Measurements from ENCODE around the gene SH3BP5.

The SH3BP5 gene

DNA sequence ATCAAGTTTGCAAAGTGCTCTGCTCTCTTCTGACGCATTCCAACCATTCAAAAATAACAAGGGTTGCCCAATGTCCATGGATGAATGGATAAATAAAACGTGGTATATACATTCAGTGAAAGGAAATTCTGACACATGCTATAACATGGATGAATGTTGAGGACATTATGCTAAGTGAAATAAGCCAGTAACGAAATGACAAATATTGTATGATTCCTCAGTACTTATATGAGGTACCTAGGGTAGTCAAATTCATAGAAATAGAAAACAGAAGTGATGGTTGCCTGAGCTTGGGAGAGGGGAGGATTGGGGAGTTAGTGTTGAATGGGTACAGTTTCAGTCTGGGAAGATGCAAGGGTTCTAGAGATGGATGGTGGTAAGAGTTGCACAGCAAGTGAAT is 33.9 kb downstream of the SH3BP5 start:
- no peak for DNase-seq (ENCODE audit: low read depth, low spot score)

DNA sequence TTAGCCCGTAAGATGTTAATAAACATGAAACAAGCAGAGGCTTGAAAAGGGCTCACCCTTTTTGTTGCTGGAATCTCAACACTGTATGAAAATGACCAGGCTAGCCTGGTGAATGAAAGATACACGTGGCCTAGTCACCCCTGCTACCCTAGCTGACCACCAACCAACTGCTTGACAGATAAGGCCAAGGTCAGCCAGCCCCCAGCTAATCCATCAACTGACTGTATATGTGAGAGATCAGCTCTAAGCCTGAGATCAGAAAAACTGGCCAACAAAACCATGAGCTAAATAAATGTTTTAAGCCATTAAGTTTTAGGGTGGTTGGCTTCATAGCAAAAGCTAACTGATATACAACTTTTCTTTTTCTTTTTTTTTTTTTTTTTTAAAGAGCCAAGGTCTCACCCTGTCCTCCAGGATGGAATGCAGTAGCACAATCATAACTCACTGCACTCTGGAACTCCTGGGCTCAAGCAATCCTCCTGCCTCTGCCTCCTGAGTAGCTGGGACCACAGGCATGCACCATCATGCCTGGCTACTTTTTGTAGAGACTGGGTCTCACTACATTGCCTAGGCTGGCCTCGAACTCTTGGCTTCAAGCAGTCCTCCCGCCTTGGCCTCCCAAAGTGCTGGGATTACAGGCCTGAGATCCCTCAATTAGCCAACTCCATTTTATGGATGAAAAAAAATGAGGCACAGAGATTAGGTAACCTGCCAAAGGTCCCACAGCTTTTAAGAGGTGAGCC is 34.6 kb downstream of the SH3BP5 start:
- no peak for DNase-seq (ENCODE audit: low read depth, low spot score)

DNA sequence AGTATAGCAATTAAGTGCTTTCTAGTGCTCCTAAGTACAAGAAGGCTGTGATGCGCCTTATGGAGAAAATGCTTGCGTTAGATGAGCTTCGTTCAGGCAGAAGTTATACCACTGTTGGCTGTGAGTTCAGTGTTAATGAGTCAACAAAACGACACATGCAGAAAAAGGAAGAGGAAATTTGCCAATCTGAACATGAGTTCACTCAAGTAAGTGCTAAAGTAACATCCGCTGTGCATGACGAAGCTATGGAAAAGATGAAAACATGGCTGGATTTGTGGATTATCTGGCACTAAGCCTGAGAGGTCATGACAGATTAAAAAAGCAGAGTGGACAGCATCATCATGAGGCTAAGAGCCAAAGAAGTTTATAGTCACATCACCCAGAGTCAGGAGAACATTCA is 36.9 kb downstream of the SH3BP5 start:
- DNase-seq (ENCODE audit: low read depth, low spot score) = no peak

DNA sequence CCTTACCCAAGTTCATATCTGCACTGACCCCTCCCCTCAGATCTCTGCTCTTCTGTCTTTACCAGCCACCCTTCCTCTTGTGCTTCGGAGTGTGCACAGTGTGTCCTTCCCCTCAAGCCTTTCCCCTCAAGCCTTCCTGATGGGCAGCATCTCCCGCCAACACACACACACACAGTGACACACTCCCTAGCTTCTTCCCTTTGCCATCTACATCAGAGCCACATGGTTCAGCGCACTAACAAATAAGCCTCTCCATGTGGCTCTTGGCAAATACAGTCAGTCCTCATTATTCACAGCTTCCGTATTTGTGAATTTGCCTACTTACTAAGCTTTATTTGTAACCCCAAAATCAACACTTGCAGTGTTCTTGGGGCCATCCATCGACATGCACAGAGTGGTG is 37.5 kb downstream of the SH3BP5 start:
- DNase-seq (ENCODE audit: low read depth, low spot score) = no peak

DNA sequence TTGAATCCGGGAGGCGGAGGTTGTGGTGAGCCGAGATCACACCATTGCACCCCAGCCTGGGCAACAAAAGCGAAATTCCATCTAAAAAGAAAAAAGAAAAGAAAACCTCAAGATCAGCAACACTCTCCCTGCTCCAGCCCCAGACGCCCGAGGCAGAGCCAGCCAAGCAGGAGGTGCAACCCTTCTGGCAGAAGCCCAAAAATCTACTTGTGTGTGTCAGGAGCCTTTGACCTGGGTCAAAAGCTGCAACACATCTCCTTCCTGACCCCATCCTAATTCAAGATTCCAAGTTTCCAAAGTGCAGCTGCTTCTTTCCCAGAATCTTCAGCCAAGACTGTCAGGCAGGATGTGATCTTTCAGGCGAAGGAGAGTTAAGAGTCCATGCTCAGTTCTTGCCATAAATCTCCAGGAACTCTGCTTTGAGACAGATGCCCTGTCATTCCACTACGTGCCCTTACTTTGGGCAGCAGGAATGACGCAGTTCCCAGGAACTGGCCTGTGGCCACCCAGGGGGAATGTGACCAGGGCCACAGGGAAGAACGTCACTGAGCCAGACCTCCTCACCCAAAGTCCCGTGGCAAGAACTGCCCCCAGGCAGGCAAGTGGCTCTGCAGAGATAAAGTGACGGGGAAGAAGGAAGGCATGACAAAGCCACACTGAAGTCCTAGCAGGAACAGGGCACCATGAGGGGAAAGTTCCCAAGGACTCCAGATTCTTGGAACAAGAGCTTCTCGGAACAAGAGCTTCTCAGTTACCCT is 39.4 kb downstream of the SH3BP5 start:
- DNase-seq (ENCODE audit: low read depth, low spot score) = no peak

DNA sequence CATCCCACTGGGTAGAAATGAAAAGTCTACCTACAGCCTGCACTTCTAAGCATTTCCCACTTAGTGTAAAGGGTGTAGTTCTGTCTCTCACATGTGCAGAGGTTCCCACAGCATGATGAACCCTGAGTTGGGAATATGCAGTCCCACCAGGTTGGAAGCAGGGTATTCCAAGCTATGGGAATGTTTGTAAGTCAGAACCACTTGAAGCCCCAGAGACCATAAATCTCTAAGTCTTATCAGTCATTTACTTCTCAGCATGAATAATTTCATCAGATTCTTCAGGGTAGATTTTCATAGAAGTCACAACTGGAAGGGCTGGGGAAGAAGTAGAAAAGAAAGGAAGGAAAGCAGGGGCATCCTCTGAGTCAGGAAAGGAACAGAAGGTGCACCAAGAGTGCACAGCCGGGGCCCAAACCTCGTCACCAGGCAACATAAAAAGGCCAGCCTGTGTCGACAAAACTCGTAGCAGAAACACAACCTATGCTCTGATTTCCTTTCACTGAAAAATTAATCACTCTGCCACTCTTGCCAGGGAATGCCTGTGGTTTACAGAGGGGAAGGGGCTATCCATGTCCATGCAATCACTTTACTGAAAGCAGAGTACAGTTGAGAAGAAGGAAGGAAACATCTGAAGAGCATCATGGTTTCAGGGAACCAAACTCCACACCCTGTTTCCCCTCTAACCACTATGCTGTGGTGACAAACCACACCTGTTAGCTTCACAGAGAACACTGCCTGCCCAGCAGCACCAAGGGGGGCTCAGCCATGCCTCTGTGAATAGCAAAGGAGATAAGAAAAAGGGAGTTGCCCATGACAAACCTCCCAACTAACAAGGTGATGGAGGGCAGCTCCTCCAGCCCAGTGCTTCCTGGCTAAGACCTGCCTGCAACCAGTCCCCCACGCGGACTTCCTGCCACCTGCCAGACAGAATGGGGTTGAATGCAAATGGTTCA is 40.5 kb downstream of the SH3BP5 start:
- DNase-seq (ENCODE audit: low read depth, low spot score) = no peak

DNA sequence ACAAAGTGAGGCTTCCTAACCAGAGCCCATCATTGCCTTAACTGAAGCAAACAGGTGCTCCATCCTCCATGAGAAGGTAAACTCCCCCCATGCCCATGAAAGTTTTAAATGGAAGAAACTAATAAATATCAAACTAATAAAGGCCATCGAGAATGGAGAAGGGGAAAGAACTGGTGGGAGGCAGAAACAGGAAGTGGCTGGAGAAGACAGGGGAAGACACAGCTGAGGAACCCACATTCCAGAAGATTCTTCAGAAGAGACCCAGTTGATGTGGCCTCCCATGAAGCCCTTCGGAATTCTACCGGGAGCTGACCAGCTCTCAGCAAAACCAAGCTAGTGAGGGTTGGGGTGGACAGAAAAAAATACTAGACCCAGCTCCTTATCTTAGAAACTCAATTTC is 41.6 kb downstream of the SH3BP5 start:
- DNase-seq (ENCODE audit: low read depth, low spot score) = no peak

DNA sequence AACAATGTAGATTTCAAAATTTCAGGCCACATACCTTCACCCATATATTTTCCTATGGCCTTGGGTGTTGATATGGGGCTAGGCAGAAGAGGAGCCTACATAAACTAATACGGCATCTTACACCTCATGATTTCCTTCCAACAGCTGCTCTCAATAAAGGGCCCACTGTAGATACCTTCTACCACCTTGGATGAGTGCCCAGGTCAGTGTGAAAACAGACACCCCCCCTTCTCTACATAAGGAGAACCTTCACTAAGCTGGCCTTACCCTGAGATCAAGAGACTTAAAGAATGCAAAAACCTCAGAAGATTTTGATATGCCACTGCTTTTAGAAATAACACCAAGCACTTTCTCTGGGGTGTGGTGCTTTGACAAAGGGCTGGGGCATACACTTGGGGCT is 42.7 kb downstream of the SH3BP5 start:
- no peak for DNase-seq (ENCODE audit: low read depth, low spot score)

DNA sequence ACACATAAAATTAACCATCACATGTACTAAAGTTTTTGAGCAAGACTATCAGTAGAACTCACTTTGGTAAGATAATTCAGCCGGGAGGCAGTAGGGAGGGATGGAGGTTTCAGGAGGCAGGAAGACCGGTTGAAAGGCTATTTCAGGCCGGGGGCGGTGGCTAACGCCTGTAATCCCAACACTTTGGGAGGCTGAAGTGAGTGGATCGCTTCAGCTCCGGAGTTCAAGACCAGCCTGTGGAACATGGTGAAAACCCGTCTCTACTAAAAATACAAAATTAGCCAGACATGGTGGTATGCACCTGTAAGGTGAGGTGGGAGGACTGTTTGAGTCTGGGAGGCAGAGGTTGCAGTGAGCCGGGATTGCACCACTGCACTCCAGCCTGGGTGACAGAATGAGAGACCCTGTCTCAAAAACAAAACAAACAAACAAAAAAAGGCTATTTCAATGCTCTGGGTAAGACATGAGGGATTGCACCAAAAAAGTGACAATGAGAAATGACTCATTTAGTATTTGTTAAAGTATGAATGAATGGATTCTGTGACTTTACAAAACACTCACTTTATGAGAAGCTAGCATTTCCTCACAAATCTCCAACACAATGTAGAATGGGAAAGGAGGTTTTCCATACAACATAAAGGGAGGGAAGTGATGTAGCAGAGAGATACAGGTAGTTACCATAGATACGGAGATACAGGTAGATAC is 43.9 kb downstream of the SH3BP5 start:
- no peak for DNase-seq (ENCODE audit: low read depth, low spot score)

DNA sequence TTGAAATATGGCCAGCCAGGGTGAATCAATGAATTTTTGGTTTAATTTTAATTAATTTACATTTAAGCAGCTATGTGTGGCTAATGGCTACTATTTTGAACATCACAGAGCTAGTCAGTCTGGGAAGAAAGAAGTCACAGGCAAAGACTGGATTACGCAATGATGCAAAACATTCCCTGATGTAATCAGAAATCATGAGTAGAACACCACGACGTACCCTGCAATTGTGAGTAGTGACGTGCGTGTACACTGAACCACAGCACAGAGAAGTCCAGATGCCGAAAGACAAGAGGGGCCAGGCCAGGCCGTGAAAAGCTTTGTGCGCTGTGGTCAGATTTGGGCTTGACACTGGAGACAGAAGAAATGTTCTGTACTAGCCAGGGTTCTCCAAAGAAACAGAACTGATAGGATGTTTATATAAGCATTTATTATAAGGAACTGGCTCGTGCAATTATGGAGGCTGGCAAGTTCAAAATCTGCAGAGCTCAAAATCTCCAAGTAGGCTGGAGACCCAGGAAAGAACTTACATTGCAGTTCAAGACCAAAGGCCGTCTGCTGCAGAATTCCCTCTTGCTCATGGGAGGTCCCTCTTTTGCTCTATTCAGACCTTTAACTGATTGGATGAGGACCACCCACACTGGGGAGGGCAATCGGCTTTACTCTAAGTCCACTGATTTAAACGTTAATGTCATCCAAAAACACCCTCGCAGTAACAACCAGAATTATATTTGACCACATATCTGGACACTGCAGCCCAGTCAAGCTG is 44.6 kb downstream of the SH3BP5 start:
- DNase-seq (ENCODE audit: low read depth, low spot score) = no peak

DNA sequence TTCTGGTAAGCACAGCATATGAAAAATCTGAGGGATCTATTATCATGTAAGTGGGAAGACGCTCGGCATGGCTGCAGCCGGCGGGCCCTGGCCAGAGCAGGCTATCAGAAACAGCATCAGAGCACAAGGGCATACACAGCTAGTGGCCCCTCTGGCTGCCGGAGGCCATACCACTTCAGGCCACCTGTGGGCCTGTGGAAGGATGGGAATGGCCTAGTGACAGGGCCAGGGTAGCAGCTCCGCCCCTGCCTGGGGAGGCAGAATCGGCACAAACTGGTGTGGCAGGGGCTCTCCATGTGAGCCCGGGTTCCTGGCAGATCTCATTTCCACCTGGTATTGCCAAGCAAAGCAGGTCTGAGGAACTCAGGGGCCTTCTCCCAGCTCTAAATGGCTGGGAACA is 46.4 kb downstream of the SH3BP5 start:
- DNase-seq (ENCODE audit: low read depth, low spot score) = no peak

DNA sequence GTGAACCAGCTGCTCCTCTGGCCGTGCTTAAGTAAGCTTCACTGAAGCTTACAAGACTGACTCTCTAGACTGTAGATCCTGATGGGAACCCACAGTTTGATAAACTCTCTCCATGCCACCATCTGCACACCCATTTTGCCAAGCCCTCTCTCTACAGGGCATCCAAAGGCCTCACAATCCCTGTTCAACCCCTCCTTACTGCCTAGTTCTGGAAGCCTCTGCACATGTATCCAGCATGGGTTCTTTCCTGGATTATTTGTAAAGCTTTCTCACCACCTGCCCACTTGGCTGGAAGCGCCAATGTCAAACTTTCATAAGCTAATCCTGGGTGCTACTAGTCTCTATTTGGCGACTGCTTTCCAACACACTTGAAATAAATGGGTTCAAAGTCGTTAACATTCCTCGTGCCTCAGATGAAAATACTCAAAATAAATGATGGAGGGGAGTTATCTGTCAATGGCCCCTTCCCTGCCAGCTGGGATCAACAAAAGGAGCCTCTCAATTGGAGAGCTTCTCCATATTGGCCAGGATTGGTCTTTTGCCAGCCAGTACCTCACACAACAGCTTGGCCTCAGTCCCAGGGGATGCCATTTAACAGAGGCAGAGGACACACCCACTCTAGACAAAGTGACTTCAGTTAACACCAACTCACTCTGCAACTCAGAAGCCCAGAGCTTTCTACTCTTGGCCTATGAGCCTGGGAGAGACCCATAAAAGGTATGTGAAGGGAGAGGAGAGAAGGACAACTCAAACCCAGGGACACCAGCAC is 48.1 kb downstream of the SH3BP5 start:
- no peak for DNase-seq (ENCODE audit: low read depth, low spot score)

DNA sequence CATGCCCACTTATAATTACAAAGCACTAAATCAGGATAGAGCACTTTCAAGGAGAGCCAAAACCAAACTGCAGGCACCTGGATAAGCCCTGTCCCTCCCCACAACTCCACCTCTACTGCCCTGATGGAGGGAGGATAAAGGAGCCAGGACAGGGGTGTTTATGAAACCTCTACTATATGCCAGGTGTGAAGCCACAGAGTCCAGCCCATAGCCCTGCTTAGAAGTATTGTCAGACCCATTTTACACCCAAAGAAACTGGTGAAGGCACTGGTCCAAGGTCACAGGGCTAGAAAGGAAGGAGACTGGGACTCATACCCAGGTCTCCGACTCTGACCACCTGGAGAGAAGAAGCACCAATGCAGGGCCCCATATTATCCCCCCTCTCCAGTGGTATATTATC is 48.7 kb downstream of the SH3BP5 start:
- DNase-seq (ENCODE audit: low read depth, low spot score) = no peak

DNA sequence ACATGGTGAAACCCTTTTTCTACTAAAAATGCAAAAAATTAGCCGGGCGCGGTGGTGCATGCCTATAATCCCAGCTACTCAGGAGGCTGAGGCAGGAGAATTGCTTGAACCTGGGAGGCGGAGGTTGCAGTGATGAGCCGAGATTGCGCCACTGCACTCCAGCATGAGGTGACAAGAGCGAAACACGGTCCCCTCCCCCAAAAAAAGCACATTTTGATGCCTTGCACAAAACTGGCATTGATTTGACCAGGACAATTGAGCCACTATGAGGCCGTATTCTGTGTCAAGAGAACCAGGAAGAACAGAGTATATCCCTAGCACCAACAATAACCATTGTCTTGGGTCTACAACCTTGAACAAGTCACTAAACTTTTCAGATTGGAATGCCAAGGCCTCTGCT is 50.6 kb downstream of the SH3BP5 start:
- DNase-seq (ENCODE audit: low read depth, low spot score) = no peak

DNA sequence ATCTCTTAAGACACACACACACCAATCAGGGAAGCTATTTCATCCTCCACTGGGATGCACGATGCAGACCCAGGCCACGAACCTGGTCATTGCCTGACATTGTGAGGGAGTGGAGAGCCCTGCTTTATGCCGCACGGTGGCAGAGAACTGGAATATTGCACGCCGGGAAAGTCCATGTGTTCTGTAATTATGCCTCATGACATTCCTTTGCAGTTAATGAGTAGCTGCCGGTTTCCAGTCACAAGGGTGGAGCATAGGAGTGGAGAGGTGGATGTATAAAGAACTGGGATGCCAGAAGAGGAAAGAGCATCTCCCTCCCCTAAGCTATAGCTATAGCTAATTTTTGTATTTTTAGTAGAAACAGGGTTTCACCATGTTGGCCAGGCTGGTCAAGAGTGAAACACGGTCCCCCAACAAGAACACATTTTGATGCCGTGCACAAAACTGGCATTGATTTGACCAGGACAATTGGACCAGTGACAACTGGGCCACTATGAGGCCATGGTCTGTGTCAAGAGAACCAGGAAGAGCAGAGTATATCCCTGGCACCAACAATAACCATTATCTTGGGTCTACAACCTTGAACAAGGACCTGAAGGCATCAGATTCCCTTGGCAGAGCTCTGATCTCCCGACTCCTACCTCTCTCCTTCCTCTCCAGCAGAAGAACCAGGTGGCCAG is 51.4 kb downstream of the SH3BP5 start:
- no peak for DNase-seq (ENCODE audit: low read depth, low spot score)

DNA sequence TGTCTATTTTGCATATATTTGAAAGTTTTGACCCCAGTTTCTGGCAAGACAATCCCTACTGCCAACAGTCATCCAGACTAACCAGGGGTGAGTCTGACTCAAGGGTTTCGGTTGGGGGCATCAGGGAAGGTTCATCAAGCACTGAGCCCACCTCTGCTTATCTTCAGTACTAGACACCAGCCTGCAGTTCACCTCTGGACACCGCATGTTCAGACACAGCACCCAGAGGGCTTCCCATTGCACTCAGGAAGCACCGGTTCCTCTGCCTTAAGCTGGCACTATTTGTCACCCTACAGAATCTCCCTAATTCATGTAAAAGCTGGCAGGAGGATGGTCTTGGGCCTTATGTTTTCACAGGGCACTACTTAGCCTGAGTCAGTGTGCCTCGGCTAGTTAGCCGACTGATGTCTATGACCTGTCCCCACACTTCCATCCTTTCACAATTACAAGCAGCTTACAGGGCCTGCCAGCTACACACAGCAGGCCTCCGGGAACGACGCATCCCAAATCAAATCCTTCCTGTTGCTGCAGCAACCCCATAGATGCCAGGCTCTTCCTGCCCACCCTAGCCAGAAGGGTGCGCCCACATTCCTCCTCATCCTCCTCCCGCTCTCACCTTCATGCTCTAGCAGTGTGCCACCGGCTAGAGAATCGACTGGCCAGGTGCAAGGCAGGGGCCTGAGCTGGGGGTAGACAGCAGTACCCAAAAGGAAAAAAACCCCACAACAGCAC is 52.5 kb downstream of the SH3BP5 start:
- DNase-seq (ENCODE audit: low read depth, low spot score) = no peak

DNA sequence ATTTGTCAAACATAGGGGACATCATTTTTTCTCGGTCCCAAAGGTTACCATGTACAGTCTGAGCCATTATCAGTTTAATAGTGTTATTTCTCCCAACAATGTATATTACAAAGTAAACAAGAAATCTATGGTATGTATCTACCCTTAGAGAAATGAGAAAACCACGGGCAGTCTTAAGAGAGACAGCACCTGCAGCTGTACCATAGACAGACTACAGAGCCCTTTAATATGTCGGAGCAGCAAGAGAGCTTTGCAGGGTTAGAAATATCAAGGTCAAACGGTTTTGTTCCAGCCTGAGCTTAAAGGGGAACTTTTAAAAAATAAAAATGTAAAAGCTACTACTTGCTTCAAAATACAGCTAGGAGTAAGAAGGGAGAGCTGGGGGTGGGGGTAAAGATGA is 53.2 kb downstream of the SH3BP5 start:
- DNase-seq (ENCODE audit: low read depth, low spot score) = no peak

DNA sequence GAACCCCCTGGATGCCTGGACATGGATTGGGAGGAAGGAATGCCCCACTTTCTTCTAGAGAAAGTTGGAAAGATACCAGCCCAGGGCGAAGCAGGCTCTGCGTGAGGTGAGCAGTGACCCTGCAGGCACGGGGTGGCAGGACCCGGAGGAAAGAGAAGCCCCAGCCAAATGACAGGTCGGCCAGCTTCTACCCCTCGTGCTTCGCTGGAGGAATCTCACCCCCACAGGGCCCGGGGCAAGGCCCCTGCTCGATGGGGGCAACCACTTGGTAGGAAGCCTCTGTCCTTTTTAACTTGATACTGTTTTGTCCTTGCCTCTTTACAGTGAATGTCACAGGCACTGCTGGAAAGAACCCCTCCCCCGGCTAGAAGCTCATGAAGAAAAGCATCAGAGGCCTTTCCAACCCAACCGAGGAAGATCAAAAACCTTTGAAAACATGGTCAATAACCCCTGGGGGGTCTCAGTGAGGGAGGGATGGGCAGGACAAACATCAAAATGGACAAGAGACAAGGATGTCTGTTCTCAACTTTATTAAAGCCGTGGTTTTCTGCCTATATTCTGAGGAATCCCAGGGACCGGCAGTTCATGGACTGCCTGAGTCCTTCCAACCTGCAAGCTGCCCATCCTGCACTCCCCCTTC is 54.4 kb downstream of the SH3BP5 start:
- no peak for DNase-seq (ENCODE audit: low read depth, low spot score)

All from brain pericyte (primary cell).